Endodermal cell (in vitro differentiated cells): ENCODE results near the gene KICS2. TPM values are rescaled to one million over a fixed set of nuclear protein-coding genes. Genes with fewer than 3 reads are reported as not detected.

Experiments used
- DNase-seq: peaks from one replicate; pipeline ENCODE4 v3.0.0-alpha.2; 2017
- H3K27ac ChIP-seq: 2 replicates; pipeline ENCODE4 v1.5.1; 2013; ENCODE audit warnings: mild to moderate bottlenecking, low read depth, low read length, moderate library complexity
- H3K27me3 ChIP-seq: 2 replicates; pipeline ENCODE4 v1.6.1; 2013; ENCODE audit warnings: mild to moderate bottlenecking, low read length, moderate library complexity; ENCODE audit not compliant: insufficient read depth, control insufficient read depth, poor library complexity, severe bottlenecking
- H3K36me3 ChIP-seq: 2 replicates; pipeline ENCODE4 v1.7.0; 2013; ENCODE audit warnings: mild to moderate bottlenecking, low read length, moderate library complexity; ENCODE audit not compliant: control insufficient read depth, insufficient read depth
- H3K4me1 ChIP-seq: one replicate; pipeline ENCODE4 v1.7.0; 2013; ENCODE audit warnings: low read length; ENCODE audit not compliant: control insufficient read depth, insufficient read depth
- H3K4me3 ChIP-seq: 2 replicates; pipeline ENCODE4 v1.5.1; 2013; ENCODE audit warnings: mild to moderate bottlenecking, low read length, moderate library complexity
- H3K9ac ChIP-seq: 2 replicates; pipeline ENCODE4 v1.6.1; 2013; ENCODE audit warnings: mild to moderate bottlenecking, low read length, moderate library complexity; ENCODE audit not compliant: poor library complexity, severe bottlenecking; ENCODE audit errors: extremely low read depth
- H3K9me3 ChIP-seq: 2 replicates; pipeline ENCODE4 v1.6.1; 2013; ENCODE audit warnings: mild to moderate bottlenecking, low read length, moderate library complexity; ENCODE audit not compliant: control insufficient read depth
- H3K27ac Mint-ChIP-seq: 2 replicates; pipeline ENCODE4 v1.8.0; 2020; ENCODE audit warnings: mixed read lengths
- H3K27me3 Mint-ChIP-seq: 2 replicates; pipeline ENCODE4 v1.8.0; 2021; ENCODE audit warnings: mild to moderate bottlenecking, mixed read lengths; ENCODE audit not compliant: insufficient read depth
- H3K36me3 Mint-ChIP-seq: 2 replicates; pipeline ENCODE4 v1.8.0; 2020; ENCODE audit warnings: low read depth, mixed read lengths
- H3K4me1 Mint-ChIP-seq: 2 replicates; pipeline ENCODE4 v1.8.0; 2020; ENCODE audit warnings: mixed read lengths
- H3K4me3 Mint-ChIP-seq: 2 replicates; pipeline ENCODE4 v1.8.0; 2020; ENCODE audit warnings: mild to moderate bottlenecking, moderate library complexity, mixed read lengths
- H3K9me3 Mint-ChIP-seq: 2 replicates; pipeline ENCODE4 v1.8.0; 2020; ENCODE audit warnings: mild to moderate bottlenecking, mixed read lengths
- CTCF ChIP-seq: fragments of 200-600 bp; sonication (generic); conservative IDR thresholded peaks from 2 replicates; pipeline ENCODE4 v1.5.0; 2021; ENCODE audit warnings: antibody characterized with exemption, mild to moderate bottlenecking
- WGBS, 2 experiments: methylation state at CpG; one replicate each; pipeline versions ENCODE4 v1.1.5 to v1.1.7; 2013; ENCODE audit warnings: missing lambda C conversion rate in 2 of 2, mixed read lengths in 1 of 2; ENCODE audit not compliant: insufficient coverage in 1 of 2, insufficient read length in 1 of 2; 5-methylcytosine and 5-hydroxymethylcytosine counted together
- total RNA-seq, 2 donors: library from RNA; stranded (reverse); fragmentation: NEBNext Ultra II Directional in 1 of 2; extraction: Animal tissue kit (Norgen Biotek cat#: 25700) in 1 of 2; gene quantifications; 2 replicates in 1 of 2; 3 replicates in 1 of 2; pipeline ENCODE4 v1.2.1, GENCODE V29; 2021

The KICS2 gene
- total RNA-seq, 2 donors from 2014 or later, result 8.0 to 16.6 TPM

DNA sequence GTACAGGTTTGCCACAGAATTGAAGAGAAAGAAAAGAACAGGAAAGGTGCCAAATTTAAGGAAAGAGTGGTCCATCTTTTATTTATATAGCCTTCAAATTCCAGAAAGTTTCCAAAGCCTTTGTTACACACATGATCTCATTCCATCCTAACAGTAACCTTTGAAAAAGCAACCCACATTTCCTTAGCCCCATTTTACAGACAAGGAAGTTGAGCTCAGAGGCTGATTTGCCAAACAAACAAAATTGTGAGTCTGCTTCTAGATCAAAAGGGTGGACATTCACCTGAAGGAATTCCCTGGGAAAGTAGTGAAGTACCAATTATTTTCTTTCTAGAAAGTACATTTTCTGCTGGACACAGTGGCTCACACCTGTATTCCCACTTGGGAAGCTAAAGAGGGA, 32.0 kb downstream of the KICS2 start:
- H3K36me3 ChIP-seq, result no peaks in the 10 kb centered on the region
- no peak for TF ChIP-seq CTCF
- peaks cover 20% of the 10 kb centered on the region for H3K36me3 Mint-ChIP-seq
- no peaks in the 10 kb centered on the region for H3K9me3 ChIP-seq
- no peaks in the 10 kb centered on the region for H3K4me1 Mint-ChIP-seq
- H3K27ac Mint-ChIP-seq, result no peak overlapping the region
- no peak overlapping the region for H3K4me3 Mint-ChIP-seq
- H3K27me3 Mint-ChIP-seq, result no peaks in the 10 kb centered on the region
- H3K27me3 ChIP-seq, result no peaks in the 10 kb centered on the region
- no peak overlapping the region for H3K27ac ChIP-seq
- H3K4me1 ChIP-seq, result no peaks in the 10 kb centered on the region
- no peak overlapping the region for H3K4me3 ChIP-seq
- H3K9ac ChIP-seq, result no peak overlapping the region
- H3K9me3 Mint-ChIP-seq, result peaks cover 3% of the 10 kb centered on the region
- no peak for DNase-seq

- H3K9ac ChIP-seq, result no peak overlapping the region
- H3K4me3 ChIP-seq, result no peak overlapping the region
- H3K4me1 Mint-ChIP-seq, result no peaks in the 10 kb centered on the region
- H3K27ac ChIP-seq, result no peak overlapping the region
- no peaks in the 10 kb centered on the region for H3K27me3 Mint-ChIP-seq
- no peaks in the 10 kb centered on the region for H3K9me3 Mint-ChIP-seq
- DNase-seq, result no peak
- H3K27me3 ChIP-seq, result no peaks in the 10 kb centered on the region
- H3K27ac Mint-ChIP-seq, result no peak overlapping the region
- TF ChIP-seq CTCF, result no peak
- no peaks in the 10 kb centered on the region for H3K4me1 ChIP-seq
- H3K9me3 ChIP-seq, result no peaks in the 10 kb centered on the region
- H3K36me3 Mint-ChIP-seq, result peaks cover 16% of the 10 kb centered on the region
- 100% methylated on average over 1 of the region's 1 CpG; no CpG with 5 or more reads in 1 of the 2 experiments for WGBS, 2 experiments
- no peaks in the 10 kb centered on the region for H3K36me3 ChIP-seq
- no peak overlapping the region for H3K4me3 Mint-ChIP-seq
Observed at GRCh38 chr12:64189530-64189929, 32.6 kb downstream of the KICS2 start.

DNA sequence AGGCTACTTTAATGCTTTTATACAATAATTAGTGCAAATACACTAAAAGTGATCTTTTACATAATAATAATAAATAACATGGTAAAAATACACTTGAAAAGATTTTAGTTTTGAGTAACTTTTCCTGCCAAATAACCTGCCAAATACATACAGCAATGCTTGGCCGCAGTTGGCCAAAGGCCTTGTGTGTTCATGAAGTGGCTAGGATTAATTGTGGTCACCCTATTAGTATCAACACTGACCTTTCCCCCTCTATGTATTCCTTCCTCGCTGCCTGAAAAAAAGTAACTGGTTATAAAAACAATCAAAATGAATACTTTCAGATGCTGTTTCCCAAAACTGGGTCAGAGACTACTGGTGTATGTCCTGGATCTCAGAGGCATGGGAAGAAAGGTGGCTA, 34.3 kb downstream of the KICS2 start:
- Mint-ChIP-seq H3K27ac (no peak overlapping the region), H3K9me3 (peaks cover 7% of the 10 kb centered on the region), H3K36me3 (peaks cover 7% of the 10 kb centered on the region), H3K27me3 (no peaks in the 10 kb centered on the region), H3K4me1 (no peaks in the 10 kb centered on the region), H3K4me3 (no peak overlapping the region)
- TF ChIP-seq CTCF, result no peak
- Histone ChIP-seq H3K9me3 (no peaks in the 10 kb centered on the region), H3K27me3 (no peaks in the 10 kb centered on the region), H3K4me1 (no peaks in the 10 kb centered on the region), H3K4me3 (no peak overlapping the region), H3K9ac (no peak overlapping the region), H3K36me3 (no peaks in the 10 kb centered on the region), H3K27ac (no peak overlapping the region)
- DNase-seq, result no peak
- WGBS, 2 experiments, result 87 to 100% methylated on average over 1 to 2 of the region's 2 CpGs
